Endothelial cell (in vitro differentiated cells): Measurements from ENCODE around the gene IGFLR1. TPM values are rescaled to one million over a fixed set of nuclear protein-coding genes. Genes with fewer than 3 reads are reported as not detected.

Source experiments
- DNase-seq: peaks from one replicate; pipeline ENCODE4 v3.0.0; 2021; ENCODE audit warnings: low spot score
- H3K27ac Mint-ChIP-seq: one replicate; pipeline ENCODE4 v1.8.0; 2021; ENCODE audit warnings: mixed read lengths, inconsistent platforms; ENCODE audit not compliant: unreplicated experiment
- H3K27me3 Mint-ChIP-seq: one replicate; pipeline ENCODE4 v1.8.0; 2021; ENCODE audit warnings: mild to moderate bottlenecking, moderate library complexity, mixed read lengths, inconsistent platforms; ENCODE audit not compliant: unreplicated experiment
- H3K36me3 Mint-ChIP-seq: one replicate; pipeline ENCODE4 v1.8.0; 2021; ENCODE audit warnings: mild to moderate bottlenecking, low read depth, mixed read lengths, inconsistent platforms; ENCODE audit not compliant: unreplicated experiment
- H3K4me1 Mint-ChIP-seq: one replicate; pipeline ENCODE4 v1.8.0; 2021; ENCODE audit warnings: mild to moderate bottlenecking, mixed read lengths, inconsistent platforms; ENCODE audit not compliant: unreplicated experiment
- H3K4me3 Mint-ChIP-seq: one replicate; pipeline ENCODE4 v1.8.0; 2021; ENCODE audit warnings: mild to moderate bottlenecking, mixed read lengths, inconsistent platforms; ENCODE audit not compliant: unreplicated experiment
- H3K9me3 Mint-ChIP-seq: one replicate; pipeline ENCODE4 v1.8.0; 2021; ENCODE audit warnings: mixed read lengths, inconsistent platforms; ENCODE audit not compliant: unreplicated experiment
- CTCF ChIP-seq: fragments of 200-600 bp; sonication (generic); IDR thresholded peaks from one replicate; pipeline ENCODE4 v1.5.0; 2021; ENCODE audit warnings: antibody characterized with exemption; ENCODE audit not compliant: unreplicated experiment
- total RNA-seq: library from RNA; stranded (reverse); fragmentation: NEBNext Ultra II Directional; extraction: Animal tissue kit (Norgen Biotek cat#: 25700); gene quantifications from one replicate; pipeline ENCODE4 v1.2.1, GENCODE V29; 2021; ENCODE audit not compliant: unreplicated experiment

IGFLR1 gene
- total RNA-seq, 1 donor from 2014 or later = 3.2 TPM

GRCh38 chr19:35785339-35785627 is 43.0 kb upstream of the IGFLR1 start:
- Mint-ChIP-seq H3K36me3 (peaks cover 7% of the 10 kb centered on the region), H3K27me3 (peaks cover 17% of the 10 kb centered on the region), H3K4me1 (peaks cover 4% of the 10 kb centered on the region), H3K4me3 (no peak overlapping the region), H3K27ac (no peak overlapping the region), H3K9me3 (no peaks in the 10 kb centered on the region)
- DNase-seq = no peak
- no peak for TF ChIP-seq CTCF

- no peak for TF ChIP-seq CTCF
- H3K36me3 Mint-ChIP-seq = peaks cover 7% of the 10 kb centered on the region
- DNase-seq = no peak
- H3K4me3 Mint-ChIP-seq = no peak overlapping the region
- H3K9me3 Mint-ChIP-seq = no peaks in the 10 kb centered on the region
- peaks cover 4% of the 10 kb centered on the region for H3K4me1 Mint-ChIP-seq
- peaks cover 18% of the 10 kb centered on the region for H3K27me3 Mint-ChIP-seq
- H3K27ac Mint-ChIP-seq = no peak overlapping the region
Observed at GRCh38 chr19:35784503-35785338, 42.5 kb upstream of the IGFLR1 start.

GRCh38 chr19:35783469-35784434 is 41.5 kb upstream of the IGFLR1 start:
- DNase-seq = no peak
- peaks cover 4% of the 10 kb centered on the region for H3K4me1 Mint-ChIP-seq
- H3K36me3 Mint-ChIP-seq = peaks cover 7% of the 10 kb centered on the region
- peaks cover 20% of the 10 kb centered on the region for H3K27me3 Mint-ChIP-seq
- H3K27ac Mint-ChIP-seq = no peak overlapping the region
- no peak for TF ChIP-seq CTCF
- no peaks in the 10 kb centered on the region for H3K9me3 Mint-ChIP-seq
- H3K4me3 Mint-ChIP-seq = peak overlapping the region; percentile 70

- Mint-ChIP-seq H3K4me3 (no peak overlapping the region), H3K4me1 (peaks cover 4% of the 10 kb centered on the region)
Observed at GRCh38 chr19:35782589-35782988, 40.3 kb upstream of the IGFLR1 start.

More at GRCh38 chr19:35782589-35782988, 40.3 kb upstream of the IGFLR1 start:
- DNase-seq = no peak
- peaks cover 20% of the 10 kb centered on the region for H3K27me3 Mint-ChIP-seq
- peak overlapping the region; percentile 13 for H3K27ac Mint-ChIP-seq
- peaks cover 7% of the 10 kb centered on the region for H3K36me3 Mint-ChIP-seq
- TF ChIP-seq CTCF = no peak
- no peaks in the 10 kb centered on the region for H3K9me3 Mint-ChIP-seq
